ENCODE data around the gene ZNF44. TPM values are rescaled to one million over a fixed set of nuclear protein-coding genes. Genes with fewer than 3 reads are reported as not detected.
"Not testable (repeated sequence)": the region's sequence is repeated elsewhere in the genome, so short reads cannot be mapped to it uniquely, and the experiment has no call there.

ZNF44 gene
- total RNA-seq, 2 donors from 2014 or later = 13.8 to 15.4 TPM

DNA sequence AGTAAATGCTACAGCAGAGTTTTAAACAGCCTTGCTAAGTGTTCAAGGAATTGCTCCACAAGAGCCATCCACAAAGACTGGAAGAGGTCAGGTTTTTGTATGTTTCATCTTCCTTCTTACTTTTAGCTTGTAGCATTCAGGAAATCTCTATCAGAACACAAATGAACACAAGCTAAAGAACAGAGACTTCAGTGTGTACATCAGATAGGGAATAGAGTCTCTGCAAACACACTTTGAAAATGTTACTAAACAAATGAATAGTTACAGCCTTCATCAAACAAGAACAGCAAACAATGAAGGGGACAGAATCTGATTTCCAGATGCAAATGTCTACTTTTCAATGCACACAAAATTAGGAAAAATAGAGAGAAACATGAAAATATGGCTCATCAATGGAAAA is 31.0 kb upstream of the ZNF44 start:
- no peak overlapping the region for H3K9ac ChIP-seq (ENCODE audit: low read depth in 2 of 2, low read length in 2 of 2)
- DNase-seq = no peak
- intact Hi-C loops (cut with DNase I) = no loop called here
- TF ChIP-seq CTCF (IDR thresholded peaks at IDR 0.05) = no peak
- H3K4me1 ChIP-seq = no peaks in the 10 kb centered on the region
- H3K27ac ChIP-seq = no peak overlapping the region
- no peaks in the 10 kb centered on the region for H3K9me3 ChIP-seq
- no peaks in the 10 kb centered on the region for H3K36me3 ChIP-seq
- no peak overlapping the region for H3K4me3 ChIP-seq
- no peaks in the 10 kb centered on the region for H3K27me3 ChIP-seq

DNA sequence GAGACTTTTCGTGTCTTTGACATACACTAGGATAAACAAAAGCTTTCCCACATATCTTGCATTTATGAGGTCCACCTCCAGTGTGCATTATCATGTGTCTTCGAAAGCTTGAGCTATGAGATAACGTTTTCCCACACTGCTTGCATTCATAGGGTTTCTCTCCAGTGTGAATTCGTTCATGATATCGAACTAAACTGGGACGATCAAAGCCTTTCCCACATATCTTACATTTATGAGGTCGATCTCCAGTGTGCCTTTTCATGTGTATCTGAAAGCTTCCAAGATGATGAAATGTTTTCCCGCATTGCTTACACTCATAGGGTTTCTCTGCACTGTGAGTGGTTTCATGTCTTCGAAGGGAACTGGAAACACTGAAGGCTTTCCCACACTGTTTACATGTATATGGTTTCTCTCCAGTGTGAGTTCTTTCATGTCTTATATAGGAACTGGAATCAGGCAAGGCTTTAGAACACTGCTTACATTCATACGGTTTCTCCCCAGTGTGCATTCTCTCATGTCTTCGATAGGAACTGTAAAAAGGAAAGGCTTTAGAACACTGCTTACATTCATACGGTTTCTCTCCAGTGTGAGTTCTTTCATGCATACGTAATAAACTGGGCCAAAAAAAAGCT is 24.2 kb upstream of the ZNF44 start:
- DNase-seq = no peak
- Histone ChIP-seq H3K36me3 (no peaks in the 10 kb centered on the region), H3K9me3 (no peaks in the 10 kb centered on the region)

GRCh38 chr19:12314553-12314952 is 19.9 kb upstream of the ZNF44 start:
- intact Hi-C loops (cut with DNase I) = no loop called here
- Histone ChIP-seq H3K4me3 (no peak overlapping the region), H3K9ac (ENCODE audit: low read depth in 2 of 2, low read length in 2 of 2) (no peak overlapping the region), H3K27ac (no peak overlapping the region), H3K4me1 (no peaks in the 10 kb centered on the region), H3K36me3 (no peaks in the 10 kb centered on the region), H3K9me3 (no peaks in the 10 kb centered on the region), H3K27me3 (no peaks in the 10 kb centered on the region)
- DNase-seq = peak; percentile 27
- TF ChIP-seq CTCF (IDR thresholded peaks at IDR 0.05) = no peak

More for the DNA sequence above, 24.2 kb upstream of the ZNF44 start:
- no peak for TF ChIP-seq CTCF (IDR thresholded peaks at IDR 0.05)
- Histone ChIP-seq H3K9ac (ENCODE audit: low read depth in 2 of 2, low read length in 2 of 2) (no peak overlapping the region), H3K4me1 (no peaks in the 10 kb centered on the region), H3K27ac (no peak overlapping the region), H3K4me3 (no peak overlapping the region), H3K27me3 (no peaks in the 10 kb centered on the region)
- intact Hi-C loops (cut with DNase I) = no loop called here

DNA sequence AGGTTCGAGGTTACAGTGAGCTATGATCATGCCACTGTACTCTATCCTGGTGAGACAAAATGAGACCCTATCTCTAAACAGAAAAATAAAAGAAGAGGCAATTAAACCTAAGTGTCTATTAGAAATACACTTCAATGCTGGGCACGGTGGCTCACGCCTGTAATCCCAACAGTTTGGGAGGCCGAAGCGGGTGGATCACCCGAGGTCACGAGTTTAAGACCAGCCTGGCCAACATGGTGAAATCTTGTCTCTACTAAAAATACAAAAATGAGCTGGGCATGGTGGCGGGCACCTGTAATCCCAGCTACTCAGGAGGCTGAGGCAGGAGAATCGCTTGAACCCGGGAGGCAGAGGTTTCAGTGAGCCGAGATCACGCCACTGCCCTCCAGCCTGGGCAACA is 14.2 kb upstream of the ZNF44 start:
- H3K27ac ChIP-seq; H3K4me3 ChIP-seq; H3K4me1 ChIP-seq; H3K36me3 ChIP-seq; H3K27me3 ChIP-seq; H3K9me3 ChIP-seq; intact Hi-C loops (cut with DNase I); DNase-seq; H3K9ac ChIP-seq (ENCODE audit: low read depth in 2 of 2, low read length in 2 of 2): not testable (repeated sequence)

GRCh38 chr19:12295191-12295590 is 508 bp upstream of the ZNF44 start:
- H3K4me1 ChIP-seq = peaks cover 5% of the 10 kb centered on the region
- H3K27ac ChIP-seq = peak overlapping the region; percentile 98
- intact Hi-C loops (cut with DNase I) = no loop called here
- H3K27me3 ChIP-seq = no peaks in the 10 kb centered on the region
- no peak overlapping the region for H3K9ac ChIP-seq (ENCODE audit: low read depth in 2 of 2, low read length in 2 of 2)
- no peak for DNase-seq
- TF ChIP-seq CTCF (IDR thresholded peaks at IDR 0.05) = no peak
- H3K9me3 ChIP-seq = no peaks in the 10 kb centered on the region
- peak overlapping the region; percentile 100 for H3K4me3 ChIP-seq
- no peaks in the 10 kb centered on the region for H3K36me3 ChIP-seq

- peak; percentile 93 for DNase-seq
- Histone ChIP-seq H3K9ac (ENCODE audit: low read depth in 2 of 2, low read length in 2 of 2) (peak overlapping the region; percentile 92 to 95), H3K36me3 (no peaks in the 10 kb centered on the region), H3K27ac (peak overlapping the region; percentile 98), H3K27me3 (no peaks in the 10 kb centered on the region), H3K4me1 (peaks cover 5% of the 10 kb centered on the region), H3K4me3 (peak overlapping the region; percentile 100), H3K9me3 (no peaks in the 10 kb centered on the region)
- intact Hi-C loops (cut with DNase I) = no loop called here
- no peak for TF ChIP-seq CTCF (IDR thresholded peaks at IDR 0.05)
Observed at GRCh38 chr19:12293777-12294248, 870 bp downstream of the ZNF44 start.
